ENCODE results near the gene CHMP4B. TPM values are rescaled to one million over a fixed set of nuclear protein-coding genes. Genes with fewer than 3 reads are reported as not detected.

The CHMP4B gene
- total RNA-seq, 3 donors from 2014 or later (not counting 1 experiment from before 2014, with no cell fraction given) = 63.7 to 74.0 (median 70.0) TPM

DNA sequence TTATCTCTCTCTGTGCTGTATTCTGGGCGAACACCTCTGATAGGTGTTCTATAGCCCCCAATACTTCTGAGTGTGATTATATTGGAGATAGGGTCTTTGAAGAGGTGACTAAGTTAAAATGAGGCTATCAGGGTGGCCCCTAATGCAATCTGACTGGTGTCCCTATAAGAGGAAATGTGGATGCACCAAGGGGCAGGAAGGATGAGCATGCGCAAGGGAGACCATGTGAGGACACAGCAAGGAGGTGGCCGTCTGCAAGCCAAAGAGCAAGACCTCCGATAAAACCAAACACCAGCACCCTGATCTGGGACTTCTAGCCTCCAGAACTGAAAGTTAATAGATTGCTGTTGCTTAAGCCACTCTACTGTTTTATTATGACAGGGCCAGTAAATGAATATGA is 69.2 kb downstream of the CHMP4B start:
- no peak overlapping the region for H3K27ac Mint-ChIP-seq

DNA sequence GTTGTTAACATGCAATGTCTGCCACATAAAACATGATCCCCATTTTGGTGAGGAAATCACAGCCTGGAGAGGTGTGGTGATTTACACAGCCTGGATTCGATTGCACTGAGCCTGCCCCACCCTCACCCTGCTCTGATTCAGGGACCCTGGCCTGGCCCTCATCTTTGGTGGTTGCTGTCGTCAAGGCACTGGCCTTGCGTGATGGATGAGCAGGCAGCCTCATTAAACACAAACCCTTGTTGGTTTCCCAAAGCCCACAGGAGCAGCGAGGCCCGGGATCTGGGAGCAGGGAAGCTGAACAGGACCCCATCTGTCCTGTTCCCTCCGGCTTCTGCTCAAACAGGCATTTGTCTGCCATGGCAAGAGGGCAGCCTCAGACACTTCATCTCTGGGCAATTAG is 70.8 kb downstream of the CHMP4B start:
- Mint-ChIP-seq H3K4me1 (peaks cover 6 to 8% of the 10 kb centered on the region in 2 donors), H3K27ac (no peak overlapping the region), H3K27me3 (ENCODE audit: low read depth in 2 of 2) (peaks cover 0 to 11% of the 10 kb centered on the region in 2 donors), H3K4me3 (no peak overlapping the region), H3K9me3 (no peaks in the 10 kb centered on the region), H3K36me3 (no peaks in the 10 kb centered on the region)
- no peaks in the 10 kb centered on the region for H3K4me1 ChIP-seq (ENCODE audit: control insufficient read depth, insufficient read depth, low read length)
- TF ChIP-seq, protein P1, sequence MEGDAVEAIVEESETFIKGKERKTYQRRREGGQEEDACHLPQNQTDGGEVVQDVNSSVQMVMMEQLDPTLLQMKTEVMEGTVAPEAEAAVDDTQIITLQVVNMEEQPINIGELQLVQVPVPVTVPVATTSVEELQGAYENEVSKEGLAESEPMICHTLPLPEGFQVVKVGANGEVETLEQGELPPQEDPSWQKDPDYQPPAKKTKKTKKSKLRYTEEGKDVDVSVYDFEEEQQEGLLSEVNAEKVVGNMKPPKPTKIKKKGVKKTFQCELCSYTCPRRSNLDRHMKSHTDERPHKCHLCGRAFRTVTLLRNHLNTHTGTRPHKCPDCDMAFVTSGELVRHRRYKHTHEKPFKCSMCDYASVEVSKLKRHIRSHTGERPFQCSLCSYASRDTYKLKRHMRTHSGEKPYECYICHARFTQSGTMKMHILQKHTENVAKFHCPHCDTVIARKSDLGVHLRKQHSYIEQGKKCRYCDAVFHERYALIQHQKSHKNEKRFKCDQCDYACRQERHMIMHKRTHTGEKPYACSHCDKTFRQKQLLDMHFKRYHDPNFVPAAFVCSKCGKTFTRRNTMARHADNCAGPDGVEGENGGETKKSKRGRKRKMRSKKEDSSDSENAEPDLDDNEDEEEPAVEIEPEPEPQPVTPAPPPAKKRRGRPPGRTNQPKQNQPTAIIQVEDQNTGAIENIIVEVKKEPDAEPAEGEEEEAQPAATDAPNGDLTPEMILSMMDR (IDR thresholded peaks at IDR 0.05) = no peak
- 68% methylated on average over 6 of the region's 6 CpGs for WGBS (ENCODE audit: insufficient coverage)
- H3K4me3 ChIP-seq (ENCODE audit: low read length) = no peak overlapping the region
- ATAC-seq (no peak), DNase-seq (no peak)
- H3K36me3 ChIP-seq (ENCODE audit: control insufficient read depth, insufficient read depth, low read length) = no peaks in the 10 kb centered on the region
- peaks cover 7% of the 10 kb centered on the region for H3K9me3 ChIP-seq (ENCODE audit: control insufficient read depth, insufficient read depth, low read length)
- H3K27me3 ChIP-seq (ENCODE audit: control insufficient read depth, insufficient read depth, low read length) = no peaks in the 10 kb centered on the region
- no peak overlapping the region for H3K27ac ChIP-seq (ENCODE audit: low read length)
- intact Hi-C loops (cut with micrococcal nuclease) = no loop called here

More for the DNA sequence above, 69.2 kb downstream of the CHMP4B start:
- WGBS (ENCODE audit: insufficient coverage) = 98% methylated on average over 4 of the region's 4 CpGs
- Histone ChIP-seq H3K4me3 (ENCODE audit: low read length) (no peak overlapping the region), H3K4me1 (ENCODE audit: control insufficient read depth, insufficient read depth, low read length) (no peaks in the 10 kb centered on the region), H3K36me3 (ENCODE audit: control insufficient read depth, insufficient read depth, low read length) (no peaks in the 10 kb centered on the region), H3K9me3 (ENCODE audit: control insufficient read depth, insufficient read depth, low read length) (peaks cover 7% of the 10 kb centered on the region), H3K27ac (ENCODE audit: low read length) (no peak overlapping the region), H3K27me3 (ENCODE audit: control insufficient read depth, insufficient read depth, low read length) (no peaks in the 10 kb centered on the region)
- DNase-seq = no peak
- H3K4me3 Mint-ChIP-seq = no peak overlapping the region
- H3K9me3 Mint-ChIP-seq = no peaks in the 10 kb centered on the region
- ATAC-seq = no peak
- H3K4me1 Mint-ChIP-seq = peaks cover 6 to 8% of the 10 kb centered on the region in 2 donors
- no peaks in the 10 kb centered on the region for H3K36me3 Mint-ChIP-seq
- H3K27me3 Mint-ChIP-seq (ENCODE audit: low read depth in 2 of 2) = peaks cover 0 to 11% of the 10 kb centered on the region in 2 donors
- intact Hi-C loops (cut with micrococcal nuclease) = no loop called here
- TF ChIP-seq, protein P1 (IDR thresholded peaks at IDR 0.05) = no peak

DNA sequence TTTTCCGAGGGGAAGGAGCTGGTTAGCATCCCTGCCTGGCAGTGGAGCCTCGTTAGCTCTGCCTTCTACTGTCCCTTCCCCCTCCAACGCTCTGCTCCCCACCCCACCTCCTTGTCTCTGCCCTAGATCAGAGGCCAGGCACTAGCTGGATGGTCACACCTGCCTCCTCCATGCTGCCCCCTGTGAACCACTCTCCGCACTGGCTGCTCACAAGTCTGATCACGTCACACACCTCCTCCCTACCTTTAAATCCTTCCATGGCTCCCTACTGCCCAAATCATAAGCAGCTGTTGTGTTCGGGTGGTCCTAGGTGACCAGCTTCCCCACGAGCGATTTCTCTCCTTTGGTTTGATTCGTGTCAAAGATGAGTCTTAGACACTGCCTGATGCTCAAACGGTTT is 71.3 kb downstream of the CHMP4B start:
- H3K36me3 Mint-ChIP-seq = no peaks in the 10 kb centered on the region
- WGBS (ENCODE audit: insufficient coverage) = 81% methylated on average over 10 of the region's 10 CpGs
- H3K4me1 Mint-ChIP-seq = peaks cover 6 to 8% of the 10 kb centered on the region in 2 donors
- no peaks in the 10 kb centered on the region for H3K9me3 Mint-ChIP-seq
- no peaks in the 10 kb centered on the region for H3K4me1 ChIP-seq (ENCODE audit: control insufficient read depth, insufficient read depth, low read length)
- H3K27ac ChIP-seq (ENCODE audit: low read length) = no peak overlapping the region
- ATAC-seq = no peak
- no peak overlapping the region for H3K27ac Mint-ChIP-seq
- H3K36me3 ChIP-seq (ENCODE audit: control insufficient read depth, insufficient read depth, low read length) = no peaks in the 10 kb centered on the region
- H3K9me3 ChIP-seq (ENCODE audit: control insufficient read depth, insufficient read depth, low read length) = peaks cover 7% of the 10 kb centered on the region
- intact Hi-C loops (cut with micrococcal nuclease) = no loop called here
- H3K4me3 ChIP-seq (ENCODE audit: low read length) = no peak overlapping the region
- TF ChIP-seq, protein P1 (IDR thresholded peaks at IDR 0.05) = no peak
- no peaks in the 10 kb centered on the region for H3K27me3 ChIP-seq (ENCODE audit: control insufficient read depth, insufficient read depth, low read length)
- no peak overlapping the region for H3K4me3 Mint-ChIP-seq
- DNase-seq = no peak
- peaks cover 0 to 11% of the 10 kb centered on the region in 2 donors for H3K27me3 Mint-ChIP-seq (ENCODE audit: low read depth in 2 of 2)

DNA sequence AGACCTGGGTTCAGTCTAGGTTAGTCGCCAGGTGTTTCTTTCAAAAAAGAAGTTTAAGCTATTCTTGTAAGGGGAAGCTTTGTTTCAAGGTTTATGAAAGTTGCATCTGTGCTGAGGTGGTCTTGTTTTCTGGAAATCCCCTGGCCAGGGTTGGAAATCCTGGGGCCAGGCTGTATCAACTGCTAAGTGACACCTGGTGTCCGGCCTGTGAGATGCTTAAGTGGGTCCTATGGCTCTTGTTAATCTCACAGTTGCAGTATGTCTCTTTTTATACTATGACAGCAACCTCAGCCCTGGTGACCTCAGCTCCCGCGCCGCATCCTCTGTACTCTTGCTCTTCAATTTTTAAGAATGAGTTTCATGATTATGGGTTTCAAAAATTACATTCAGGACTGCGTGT is 72.0 kb downstream of the CHMP4B start:
- peak in 1 of 3 donors; percentile 34 for ATAC-seq
- peaks cover 6 to 7% of the 10 kb centered on the region in 2 donors for H3K4me1 Mint-ChIP-seq
- H3K27me3 Mint-ChIP-seq (ENCODE audit: low read depth in 2 of 2) = peaks cover 0 to 11% of the 10 kb centered on the region in 2 donors
- Histone ChIP-seq H3K36me3 (ENCODE audit: control insufficient read depth, insufficient read depth, low read length) (no peaks in the 10 kb centered on the region), H3K9me3 (ENCODE audit: control insufficient read depth, insufficient read depth, low read length) (peaks cover 7% of the 10 kb centered on the region), H3K27me3 (ENCODE audit: control insufficient read depth, insufficient read depth, low read length) (no peaks in the 10 kb centered on the region), H3K27ac (ENCODE audit: low read length) (no peak overlapping the region), H3K4me3 (ENCODE audit: low read length) (no peak overlapping the region), H3K4me1 (ENCODE audit: control insufficient read depth, insufficient read depth, low read length) (no peaks in the 10 kb centered on the region)
- no peak overlapping the region for H3K4me3 Mint-ChIP-seq
- H3K27ac Mint-ChIP-seq = no peak overlapping the region
- TF ChIP-seq, protein P1 (IDR thresholded peaks at IDR 0.05) = no peak
- H3K9me3 Mint-ChIP-seq = no peaks in the 10 kb centered on the region
- H3K36me3 Mint-ChIP-seq = no peaks in the 10 kb centered on the region
- intact Hi-C loops (cut with micrococcal nuclease) = no loop called here
- DNase-seq = no peak
- WGBS (ENCODE audit: insufficient coverage) = 87% methylated on average over 6 of the region's 6 CpGs
